ENCODE measurements around the gene PDE6G.

DNA sequence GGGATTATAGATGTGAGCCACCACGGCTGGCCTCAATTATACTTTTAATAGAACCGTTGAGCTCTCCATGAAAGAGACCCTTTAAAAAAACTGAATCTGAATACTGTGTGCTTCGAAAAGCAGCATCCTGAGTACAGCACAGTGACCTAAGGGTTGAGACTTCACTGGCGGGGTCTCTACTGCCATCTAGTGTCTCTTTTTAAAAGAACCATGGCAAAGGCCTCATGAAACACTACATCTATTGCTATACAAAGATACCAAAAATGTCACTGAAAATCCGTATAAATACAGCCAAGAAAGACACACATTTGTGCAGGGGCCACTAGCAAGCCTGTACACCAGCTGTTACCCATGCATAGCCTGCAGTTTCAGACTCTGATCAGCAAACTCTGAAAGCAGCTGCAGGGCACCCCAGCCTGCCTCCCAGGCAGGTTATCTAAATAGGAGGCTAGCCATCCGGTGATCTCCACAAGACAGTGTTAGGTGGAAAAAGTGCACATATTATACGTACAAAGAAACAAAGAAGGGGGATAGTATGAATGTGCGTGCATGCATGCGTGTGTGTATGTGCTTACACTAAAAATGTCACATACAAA lies 54.7 kb downstream of the PDE6G start:
- TF ChIP-seq ZNF274 (CRISPR knock-in tag; IDR thresholded peaks at IDR 0.05) (no peak), ZFX (CRISPR knock-in tag; IDR thresholded peaks at IDR 0.05; ENCODE audit: low read depth) (no peak), ZNF451 (CRISPR knock-in tag; IDR thresholded peaks at IDR 0.05) (no peak), CTCF (CRISPR knock-in tag; IDR thresholded peaks at IDR 0.05) (peak; percentile 84)
- TF ChIP-seq, protein P1, sequence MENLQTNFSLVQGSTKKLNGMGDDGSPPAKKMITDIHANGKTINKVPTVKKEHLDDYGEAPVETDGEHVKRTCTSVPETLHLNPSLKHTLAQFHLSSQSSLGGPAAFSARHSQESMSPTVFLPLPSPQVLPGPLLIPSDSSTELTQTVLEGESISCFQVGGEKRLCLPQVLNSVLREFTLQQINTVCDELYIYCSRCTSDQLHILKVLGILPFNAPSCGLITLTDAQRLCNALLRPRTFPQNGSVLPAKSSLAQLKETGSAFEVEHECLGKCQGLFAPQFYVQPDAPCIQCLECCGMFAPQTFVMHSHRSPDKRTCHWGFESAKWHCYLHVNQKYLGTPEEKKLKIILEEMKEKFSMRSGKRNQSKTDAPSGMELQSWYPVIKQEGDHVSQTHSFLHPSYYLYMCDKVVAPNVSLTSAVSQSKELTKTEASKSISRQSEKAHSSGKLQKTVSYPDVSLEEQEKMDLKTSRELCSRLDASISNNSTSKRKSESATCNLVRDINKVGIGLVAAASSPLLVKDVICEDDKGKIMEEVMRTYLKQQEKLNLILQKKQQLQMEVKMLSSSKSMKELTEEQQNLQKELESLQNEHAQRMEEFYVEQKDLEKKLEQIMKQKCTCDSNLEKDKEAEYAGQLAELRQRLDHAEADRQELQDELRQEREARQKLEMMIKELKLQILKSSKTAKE (CRISPR knock-in tag; IDR thresholded peaks at IDR 0.05; ENCODE audit: borderline replicate concordance): no peak
